Endodermal cell (in vitro differentiated cells): ENCODE measurements around the gene TPRG1L. TPM values are rescaled to one million over a fixed set of nuclear protein-coding genes. Genes with fewer than 3 reads are reported as not detected.

Source experiments
- DNase-seq: peaks from one replicate; pipeline ENCODE4 v3.0.0-alpha.2; 2017
- H3K27ac ChIP-seq: 2 replicates; pipeline ENCODE4 v1.5.1; 2013; ENCODE audit warnings: mild to moderate bottlenecking, low read depth, low read length, moderate library complexity
- H3K27me3 ChIP-seq: 2 replicates; pipeline ENCODE4 v1.6.1; 2013; ENCODE audit warnings: mild to moderate bottlenecking, low read length, moderate library complexity; ENCODE audit not compliant: insufficient read depth, control insufficient read depth, poor library complexity, severe bottlenecking
- H3K36me3 ChIP-seq: 2 replicates; pipeline ENCODE4 v1.7.0; 2013; ENCODE audit warnings: mild to moderate bottlenecking, low read length, moderate library complexity; ENCODE audit not compliant: control insufficient read depth, insufficient read depth
- H3K4me1 ChIP-seq: one replicate; pipeline ENCODE4 v1.7.0; 2013; ENCODE audit warnings: low read length; ENCODE audit not compliant: control insufficient read depth, insufficient read depth
- H3K4me3 ChIP-seq: 2 replicates; pipeline ENCODE4 v1.5.1; 2013; ENCODE audit warnings: mild to moderate bottlenecking, low read length, moderate library complexity
- H3K9ac ChIP-seq: 2 replicates; pipeline ENCODE4 v1.6.1; 2013; ENCODE audit warnings: mild to moderate bottlenecking, low read length, moderate library complexity; ENCODE audit not compliant: poor library complexity, severe bottlenecking; ENCODE audit errors: extremely low read depth
- H3K9me3 ChIP-seq: 2 replicates; pipeline ENCODE4 v1.6.1; 2013; ENCODE audit warnings: mild to moderate bottlenecking, low read length, moderate library complexity; ENCODE audit not compliant: control insufficient read depth
- H3K27ac Mint-ChIP-seq: 2 replicates; pipeline ENCODE4 v1.8.0; 2020; ENCODE audit warnings: mixed read lengths
- H3K27me3 Mint-ChIP-seq: 2 replicates; pipeline ENCODE4 v1.8.0; 2021; ENCODE audit warnings: mild to moderate bottlenecking, mixed read lengths; ENCODE audit not compliant: insufficient read depth
- H3K36me3 Mint-ChIP-seq: 2 replicates; pipeline ENCODE4 v1.8.0; 2020; ENCODE audit warnings: low read depth, mixed read lengths
- H3K4me1 Mint-ChIP-seq: 2 replicates; pipeline ENCODE4 v1.8.0; 2020; ENCODE audit warnings: mixed read lengths
- H3K4me3 Mint-ChIP-seq: 2 replicates; pipeline ENCODE4 v1.8.0; 2020; ENCODE audit warnings: mild to moderate bottlenecking, moderate library complexity, mixed read lengths
- H3K9me3 Mint-ChIP-seq: 2 replicates; pipeline ENCODE4 v1.8.0; 2020; ENCODE audit warnings: mild to moderate bottlenecking, mixed read lengths
- CTCF ChIP-seq: fragments of 200-600 bp; sonication (generic); conservative IDR thresholded peaks from 2 replicates; pipeline ENCODE4 v1.5.0; 2021; ENCODE audit warnings: antibody characterized with exemption, mild to moderate bottlenecking
- WGBS, 2 experiments: methylation state at CpG; one replicate each; pipeline versions ENCODE4 v1.1.5 to v1.1.7; 2013; ENCODE audit warnings: missing lambda C conversion rate in 2 of 2, mixed read lengths in 1 of 2; ENCODE audit not compliant: insufficient coverage in 1 of 2, insufficient read length in 1 of 2; 5-methylcytosine and 5-hydroxymethylcytosine counted together
- total RNA-seq, 2 donors: library from RNA; stranded (reverse); fragmentation: NEBNext Ultra II Directional in 1 of 2; extraction: Animal tissue kit (Norgen Biotek cat#: 25700) in 1 of 2; gene quantifications; 2 replicates in 1 of 2; 3 replicates in 1 of 2; pipeline ENCODE4 v1.2.1, GENCODE V29; 2021

TPRG1L gene
- total RNA-seq, 2 donors from 2014 or later, result 50.4 to 56.4 TPM

- H3K36me3 ChIP-seq, result no peaks in the 10 kb centered on the region
- WGBS, 2 experiments, result 91 to 95% methylated on average over 16 to 19 of the region's 19 CpGs
Observed at GRCh38 chr1:3578906-3579305, 45.9 kb upstream of the TPRG1L start.

GRCh38 chr1:3579626-3580025 is 45.2 kb upstream of the TPRG1L start:
- H3K36me3 Mint-ChIP-seq, result peaks cover 16% of the 10 kb centered on the region
- Histone ChIP-seq H3K27ac (no peak overlapping the region), H3K9ac (no peak overlapping the region), H3K36me3 (no peaks in the 10 kb centered on the region), H3K4me1 (no peaks in the 10 kb centered on the region), H3K4me3 (no peak overlapping the region), H3K27me3 (no peaks in the 10 kb centered on the region), H3K9me3 (no peaks in the 10 kb centered on the region)
- H3K4me3 Mint-ChIP-seq, result no peak overlapping the region
- no peak for TF ChIP-seq CTCF
- WGBS, 2 experiments, result 95 to 98% methylated on average over 13 to 16 of the region's 16 CpGs
- no peak for DNase-seq
- no peaks in the 10 kb centered on the region for H3K4me1 Mint-ChIP-seq
- no peak overlapping the region for H3K27ac Mint-ChIP-seq
- H3K27me3 Mint-ChIP-seq, result no peaks in the 10 kb centered on the region
- H3K9me3 Mint-ChIP-seq, result peaks cover 9% of the 10 kb centered on the region

More at GRCh38 chr1:3578906-3579305, 45.9 kb upstream of the TPRG1L start:
- H3K4me3 Mint-ChIP-seq, result no peak overlapping the region
- no peak overlapping the region for H3K9ac ChIP-seq
- no peak overlapping the region for H3K27ac ChIP-seq
- no peaks in the 10 kb centered on the region for H3K27me3 ChIP-seq
- no peak overlapping the region for H3K4me3 ChIP-seq
- H3K27ac Mint-ChIP-seq, result no peak overlapping the region
- DNase-seq, result no peak
- peaks cover 3% of the 10 kb centered on the region for H3K9me3 Mint-ChIP-seq
- H3K4me1 ChIP-seq, result no peaks in the 10 kb centered on the region
- TF ChIP-seq CTCF, result no peak
- H3K27me3 Mint-ChIP-seq, result no peaks in the 10 kb centered on the region
- no peaks in the 10 kb centered on the region for H3K9me3 ChIP-seq
- H3K36me3 Mint-ChIP-seq, result peaks cover 13% of the 10 kb centered on the region
- H3K4me1 Mint-ChIP-seq, result no peaks in the 10 kb centered on the region

- DNase-seq, result no peak
- no peak overlapping the region for H3K9ac ChIP-seq
- WGBS, 2 experiments, result 56 to 86% methylated on average over 3 to 8 of the region's 9 CpGs
- no peaks in the 10 kb centered on the region for H3K4me1 ChIP-seq
- H3K9me3 ChIP-seq, result no peaks in the 10 kb centered on the region
- TF ChIP-seq CTCF, result no peak
- Mint-ChIP-seq H3K4me3 (no peak overlapping the region), H3K27me3 (no peaks in the 10 kb centered on the region), H3K9me3 (peaks cover 9% of the 10 kb centered on the region), H3K27ac (no peak overlapping the region), H3K36me3 (peaks cover 15% of the 10 kb centered on the region), H3K4me1 (no peaks in the 10 kb centered on the region)
- H3K4me3 ChIP-seq, result no peak overlapping the region
- no peak overlapping the region for H3K27ac ChIP-seq
- no peaks in the 10 kb centered on the region for H3K27me3 ChIP-seq
- H3K36me3 ChIP-seq, result no peaks in the 10 kb centered on the region
Observed at GRCh38 chr1:3580231-3580630, 44.6 kb upstream of the TPRG1L start.
